H7 (cell line): ENCODE measurements around the gene GUK1. TPM values are rescaled to one million over a fixed set of nuclear protein-coding genes. Genes with fewer than 3 reads are reported as not detected.
"Not testable (repeated sequence)": the region's sequence is repeated elsewhere in the genome, so short reads cannot be mapped to it uniquely, and the experiment has no call there.

ENCODE experiments used
- DNase-seq: peaks from one replicate; pipeline ENCODE4 v3.0.0; 2012
- H3K27me3 ChIP-seq: 2 replicates; pipeline ENCODE4 v1.6.0; 2011; ENCODE audit warnings: mild to moderate bottlenecking, low read length; ENCODE audit not compliant: control insufficient read depth, insufficient read depth
- H3K36me3 ChIP-seq: replicated peaks from 2 replicates; pipeline ENCODE4 v1.5.1; 2011; ENCODE audit warnings: low read length; ENCODE audit not compliant: control insufficient read depth, insufficient read depth
- H3K4me3 ChIP-seq: 2 replicates; pipeline ENCODE4 v1.5.1; 2011; ENCODE audit warnings: low read depth, mild to moderate bottlenecking, control low read depth, low read length, moderate library complexity; ENCODE audit not compliant: insufficient read depth
- total RNA-seq: library from RNA; depleted of rRNA; stranded (reverse); fragments of >200 nt; shearing (Covaris generic); gene quantifications from 2 replicates; pipeline ENCODE4 v1.2.3, GENCODE V29; 2014

GUK1 gene
- total RNA-seq, 1 experiment from 2014 or later, result 216 TPM

GRCh38 chr1:228165372-228166169 lies 25.5 kb downstream of the GUK1 start, which contains the start of gene IBA57:
Gene IBA57, plus strand, starts transcription at chr1:228165804. Its CDS starts 13 bp downstream, at chr1:228165817.
- peak; percentile 100 for DNase-seq
- Histone ChIP-seq H3K36me3 (no peaks in the 10 kb centered on the region), H3K27me3 (no peaks in the 10 kb centered on the region), H3K4me3 (peak within 1 kb of the TSS; percentile 75)

DNA sequence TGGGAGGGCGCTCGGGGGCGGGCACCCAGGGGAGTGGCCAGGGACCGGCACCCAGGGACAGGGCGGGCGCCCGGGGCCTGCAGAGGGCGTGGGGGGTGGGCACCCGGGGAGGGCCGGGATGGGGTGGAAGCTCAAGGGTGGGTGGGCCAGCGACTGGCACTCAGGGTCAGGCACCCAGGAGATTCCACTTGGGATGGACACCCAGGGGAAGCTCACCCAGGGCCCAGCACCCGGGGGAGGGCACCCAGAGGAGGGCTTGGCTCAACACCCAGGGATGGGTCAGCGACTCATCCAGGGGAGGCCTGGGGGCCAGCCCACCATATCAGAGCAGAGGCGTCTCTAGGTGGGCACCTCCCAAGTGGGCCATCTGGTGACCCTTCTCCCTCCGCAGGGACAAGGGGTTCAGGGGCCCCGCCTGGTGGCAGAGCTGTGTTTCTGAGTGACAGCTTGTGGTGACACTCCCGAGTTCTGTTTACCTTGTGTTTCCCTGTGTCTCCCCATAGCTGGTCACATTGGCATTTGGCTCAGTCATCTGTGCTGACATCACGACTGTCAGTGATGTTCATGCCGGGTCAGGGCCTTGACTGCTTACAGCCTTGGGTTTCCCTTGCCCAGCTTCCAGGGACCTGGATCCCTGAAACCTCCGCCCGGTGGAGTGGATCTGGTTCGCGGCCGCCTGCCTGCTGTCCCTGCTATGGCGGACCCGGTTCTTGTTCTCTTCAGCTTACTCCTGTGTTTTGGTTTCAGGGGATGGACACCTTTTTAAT lies 26.3 kb downstream of the GUK1 start:
- H3K36me3 ChIP-seq, result no peaks in the 10 kb centered on the region
- DNase-seq, result peak; percentile 83
- H3K27me3 ChIP-seq, result no peaks in the 10 kb centered on the region
- H3K4me3 ChIP-seq, result peak overlapping the region; percentile 75

- no peak overlapping the region for H3K4me3 ChIP-seq
- no peaks in the 10 kb centered on the region for H3K36me3 ChIP-seq
- H3K27me3 ChIP-seq, result no peaks in the 10 kb centered on the region; the same call in 1 of the 2 replicates
- DNase-seq, result no peak
Measured at GRCh38 chr1:228168563-228169270, 28.6 kb downstream of the GUK1 start.

- DNase-seq, result no peak
- no peaks in the 10 kb centered on the region; the same call in 1 of the 2 replicates for H3K27me3 ChIP-seq
- no peaks in the 10 kb centered on the region for H3K36me3 ChIP-seq
- H3K4me3 ChIP-seq, result no peak overlapping the region
Measured at GRCh38 chr1:228169345-228169744, 29.3 kb downstream of the GUK1 start.

DNA sequence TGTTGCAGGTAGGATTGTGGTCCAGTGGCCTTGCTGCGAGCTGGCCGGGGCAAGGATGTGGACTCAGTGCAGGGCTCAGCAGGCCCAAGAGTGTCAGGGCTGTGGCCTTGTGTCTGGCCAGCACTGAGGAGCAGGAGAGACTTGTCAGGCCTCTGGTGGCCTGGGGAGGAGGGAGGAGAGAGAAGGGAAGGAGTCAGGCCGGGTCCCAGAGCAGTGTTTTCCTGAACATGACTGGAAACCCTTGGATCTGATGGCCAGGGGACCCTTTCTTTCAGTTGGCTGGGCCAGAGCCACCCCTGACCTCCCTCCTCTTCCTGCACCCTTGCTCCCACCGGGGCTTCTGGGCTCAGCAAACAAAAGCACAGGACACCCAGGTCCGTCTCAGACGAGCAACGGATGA lies 30.6 kb downstream of the GUK1 start:
- Histone ChIP-seq H3K4me3 (no peak overlapping the region), H3K36me3 (no peaks in the 10 kb centered on the region), H3K27me3 (no peaks in the 10 kb centered on the region; the same call in 1 of the 2 replicates)
- no peak for DNase-seq

- Histone ChIP-seq H3K36me3 (no peaks in the 10 kb centered on the region), H3K27me3 (no peaks in the 10 kb centered on the region; the same call in 1 of the 2 replicates), H3K4me3 (no peak overlapping the region)
- DNase-seq, result no peak
Measured at GRCh38 chr1:228171221-228171891, 31.3 kb downstream of the GUK1 start.

DNA sequence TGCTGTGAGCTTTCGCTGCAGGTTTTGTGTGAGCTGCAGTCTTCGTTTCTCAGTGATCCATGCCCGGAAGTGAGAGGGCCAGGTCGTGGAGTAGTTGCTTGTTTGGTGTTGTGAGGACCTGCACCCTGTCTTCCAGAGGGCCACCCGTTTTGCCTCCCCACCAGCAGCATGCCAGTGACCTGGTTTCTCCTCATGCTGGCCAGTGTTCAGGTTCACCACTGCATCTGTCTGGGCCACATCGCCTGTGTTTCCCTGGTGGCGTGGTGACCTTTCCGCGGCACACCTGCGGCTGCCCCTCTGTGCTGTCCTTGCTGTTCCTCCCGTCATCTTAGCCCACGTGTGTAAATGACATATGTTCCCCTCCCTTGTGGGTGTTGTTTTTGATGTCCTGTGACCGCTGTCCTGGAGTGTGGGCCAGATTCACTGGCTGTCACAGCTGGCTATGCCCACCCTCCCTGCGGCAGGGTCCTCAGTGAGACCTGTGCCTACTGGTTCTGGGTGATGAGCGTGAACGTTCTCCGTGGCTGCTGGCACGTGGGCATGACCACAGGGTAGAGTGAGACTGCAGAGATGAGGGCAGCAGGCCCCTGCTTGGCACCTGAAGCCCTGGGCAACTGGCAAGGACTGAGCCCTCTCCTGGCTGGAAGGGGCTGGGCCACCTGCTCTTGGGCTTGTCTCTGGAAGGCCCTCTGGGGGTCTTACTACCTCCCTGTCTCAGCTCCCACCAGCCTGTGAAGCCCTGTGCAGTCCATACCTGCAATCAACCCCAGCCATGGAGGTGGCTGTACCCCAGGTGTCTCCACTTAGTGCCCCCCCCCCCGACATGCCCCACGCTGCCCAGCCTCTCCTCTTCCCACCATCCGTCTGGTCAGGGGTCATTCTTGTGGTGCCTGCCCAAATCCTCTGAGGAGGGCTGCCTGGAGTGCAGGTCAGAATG lies 32.8 kb downstream of the GUK1 start:
- Histone ChIP-seq H3K27me3 (no peaks in the 10 kb centered on the region; the same call in 1 of the 2 replicates), H3K4me3 (no peak overlapping the region), H3K36me3 (no peaks in the 10 kb centered on the region)
- DNase-seq, result peak; percentile 55

- not testable (repeated sequence) for H3K27me3 ChIP-seq, H3K36me3 ChIP-seq
- H3K4me3 ChIP-seq, result peak overlapping the region; percentile 12; the same call in 1 of the 2 replicates
- peak; percentile 94 for DNase-seq
Measured at GRCh38 chr1:228173528-228174481, 33.7 kb downstream of the GUK1 start.

DNA sequence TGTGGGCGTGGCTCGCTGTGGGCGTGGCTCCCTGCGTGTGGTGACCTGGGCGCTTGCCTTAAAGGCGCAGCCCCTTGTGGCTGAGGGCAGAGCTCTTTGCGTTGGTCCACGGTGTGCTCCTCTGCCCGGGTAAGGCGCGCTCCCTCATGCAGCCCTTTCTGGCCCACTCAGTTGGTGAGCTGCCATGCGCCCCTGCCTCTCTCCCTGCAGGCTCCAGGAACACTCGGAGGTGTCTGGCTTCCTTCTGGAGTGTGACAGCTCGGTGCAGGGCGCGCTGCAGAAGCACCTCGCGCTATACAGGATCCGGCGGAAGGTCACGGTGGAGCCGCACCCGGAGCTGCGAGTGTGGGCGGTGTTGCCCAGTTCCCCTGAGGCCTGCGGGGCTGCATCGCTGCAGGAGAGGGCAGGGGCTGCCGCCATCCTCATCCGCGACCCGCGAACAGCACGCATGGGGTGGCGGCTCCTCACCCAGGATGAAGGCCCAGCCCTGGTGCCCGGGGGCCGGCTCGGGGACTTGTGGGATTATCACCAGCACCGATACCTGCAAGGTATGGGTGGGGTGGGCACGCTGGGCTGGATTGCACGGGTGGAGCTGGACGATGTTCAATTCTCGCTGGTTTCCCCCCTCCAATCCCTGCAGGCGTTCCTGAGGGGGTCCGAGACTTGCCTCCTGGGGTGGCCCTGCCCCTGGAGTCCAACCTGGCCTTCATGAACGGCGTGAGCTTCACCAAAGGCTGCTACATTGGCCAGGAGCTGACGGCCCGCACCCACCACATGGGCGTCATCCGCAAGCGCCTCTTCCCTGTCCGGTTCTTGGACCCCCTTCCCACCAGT lies 34.6 kb downstream of the GUK1 start:
- Histone ChIP-seq H3K36me3 (no peaks in the 10 kb centered on the region), H3K4me3 (peak overlapping the region; percentile 40), H3K27me3 (no peaks in the 10 kb centered on the region; the same call in 1 of the 2 replicates)
- peak; percentile 97 for DNase-seq

DNA sequence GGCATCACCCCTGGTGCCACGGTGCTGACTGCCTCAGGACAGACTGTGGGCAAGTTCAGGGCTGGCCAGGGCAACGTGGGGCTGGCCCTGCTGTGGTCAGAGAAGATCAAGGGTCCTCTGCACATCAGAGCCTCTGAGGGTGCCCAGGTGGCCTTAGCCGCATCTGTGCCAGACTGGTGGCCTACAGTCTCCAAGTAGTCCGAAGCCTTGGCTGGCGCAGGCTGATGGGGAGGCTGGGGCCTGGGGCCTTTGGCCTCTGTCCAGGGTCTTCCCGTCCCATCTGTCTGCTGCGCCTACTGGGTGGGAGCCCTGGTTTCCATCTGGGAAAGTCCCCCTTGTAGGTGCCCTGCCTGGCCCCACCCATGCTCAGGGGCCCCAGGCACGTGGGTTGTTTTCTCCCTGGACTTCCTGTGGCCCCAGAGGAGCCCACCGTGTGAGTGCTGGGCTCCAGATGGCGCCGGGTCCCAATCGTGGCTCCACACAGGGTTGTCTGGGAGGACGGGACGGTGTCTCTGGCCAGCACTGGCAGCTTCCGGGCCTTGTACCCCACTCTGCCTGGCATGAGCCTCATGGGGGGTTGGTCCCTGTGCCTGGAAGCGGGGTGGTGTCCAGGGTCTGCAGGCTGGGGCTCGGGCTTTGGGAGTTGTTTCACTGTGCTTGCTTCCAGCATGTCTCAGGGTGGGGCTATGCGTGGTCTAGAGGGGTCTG lies 35.4 kb downstream of the GUK1 start:
- H3K27me3 ChIP-seq, result no peaks in the 10 kb centered on the region; the same call in 1 of the 2 replicates
- no peak overlapping the region for H3K4me3 ChIP-seq
- DNase-seq, result peak; percentile 48
- no peaks in the 10 kb centered on the region for H3K36me3 ChIP-seq

- no peaks in the 10 kb centered on the region; the same call in 1 of the 2 replicates for H3K27me3 ChIP-seq
- no peaks in the 10 kb centered on the region for H3K36me3 ChIP-seq
- H3K4me3 ChIP-seq, result no peak overlapping the region
- no peak for DNase-seq
Measured at GRCh38 chr1:228176024-228176395, 35.9 kb downstream of the GUK1 start.
